Stimulated activated CD4-positive, alpha-beta T cell treated with anti-CD3 and anti-CD28 coated beads, Interleukin-4, amount 100 ng/mL, for 48 hours (primary cell): ENCODE measurements around the gene MPPE1.
"Not testable (repeated sequence)": the region's sequence is repeated elsewhere in the genome, so short reads cannot be mapped to it uniquely, and the experiment has no call there.

ENCODE experiments used
- DNase-seq, 2 donors: peaks; one replicate each; pipeline ENCODE4 v3.0.0-alpha.2; 2020; ENCODE audit warnings: low read depth in 2 of 2

MPPE1 gene

GRCh38 chr18:11908182-11909060 is at the start of gene MPPE1:
Gene MPPE1 (minus strand): TSS chr18:11908317. CDS start chr18:11897264, 11,053 bp downstream.
- DNase-seq: peak; percentile 76 to 84

- no peak for DNase-seq
These were observed 49.5 kb upstream of the MPPE1 start for GRCh38 chr18:11957636-11958035.

- no peak for DNase-seq
These were observed 48.5 kb upstream of the MPPE1 start for GRCh38 chr18:11956371-11957308.

GRCh38 chr18:11955239-11956029 is 47.3 kb upstream of the MPPE1 start:
- no peak for DNase-seq

GRCh38 chr18:11953113-11953512 is 45.0 kb upstream of the MPPE1 start:
- no peak for DNase-seq

GRCh38 chr18:11951390-11951851 is 43.3 kb upstream of the MPPE1 start:
- no peak for DNase-seq

GRCh38 chr18:11950824-11951223 is 42.7 kb upstream of the MPPE1 start:
- DNase-seq: no peak

GRCh38 chr18:11948852-11949523 is 40.9 kb upstream of the MPPE1 start:
- DNase-seq: no peak

- peak; percentile 41 to 46 for DNase-seq
These were observed 39.4 kb upstream of the MPPE1 start for GRCh38 chr18:11947214-11948191.

- DNase-seq: no peak
These were observed 38.6 kb upstream of the MPPE1 start for GRCh38 chr18:11946756-11947155.

- DNase-seq: not testable (repeated sequence)
These were observed 37.9 kb upstream of the MPPE1 start for GRCh38 chr18:11945834-11946659.

- DNase-seq: no peak
These were observed 36.7 kb upstream of the MPPE1 start for GRCh38 chr18:11944786-11945185.

- DNase-seq: no peak
These were observed 36.1 kb upstream of the MPPE1 start for GRCh38 chr18:11944252-11944651.

- no peak for DNase-seq
These were observed 35.4 kb upstream of the MPPE1 start for GRCh38 chr18:11943551-11943950.

GRCh38 chr18:11940956-11941355 is 32.8 kb upstream of the MPPE1 start:
- DNase-seq: no peak

GRCh38 chr18:11937874-11938478 is 29.9 kb upstream of the MPPE1 start:
- peak; percentile 63 to 76 for DNase-seq

GRCh38 chr18:11932393-11932792 is 24.3 kb upstream of the MPPE1 start:
- DNase-seq: no peak

GRCh38 chr18:11927497-11927896 is 19.4 kb upstream of the MPPE1 start:
- no peak for DNase-seq
